Ovary (tissue), 3 donors: ENCODE measurements around the gene LPO.

Experiments
- EP300 ChIP-seq: sonication (generic); formaldehyde crosslinking; IDR thresholded peaks from one replicate; pipeline ENCODE4 v1.6.1; 2017; ENCODE audit warnings: antibody characterized with exemption
- POLR2A ChIP-seq: fragments of 450-650 bp; IDR thresholded peaks from one replicate; pipeline ENCODE4 v1.6.1; 2017; ENCODE audit warnings: antibody characterized with exemption, mild to moderate bottlenecking, moderate library complexity
- TF ChIP-seq, protein P1 (sequence below), 3 donors: fragments of 450-650 bp in 2 of 3; fragments of 200-600 bp in 1 of 3; IDR thresholded peaks; one replicate each; pipeline versions ENCODE4 v1.5.1 to v1.8.0; 2016 to 2022; ENCODE audit warnings: antibody characterized with exemption in 3 of 3, mild to moderate bottlenecking in 1 of 3
- donor health status: DM: no; HTN: no; CAD: no.

DNA sequence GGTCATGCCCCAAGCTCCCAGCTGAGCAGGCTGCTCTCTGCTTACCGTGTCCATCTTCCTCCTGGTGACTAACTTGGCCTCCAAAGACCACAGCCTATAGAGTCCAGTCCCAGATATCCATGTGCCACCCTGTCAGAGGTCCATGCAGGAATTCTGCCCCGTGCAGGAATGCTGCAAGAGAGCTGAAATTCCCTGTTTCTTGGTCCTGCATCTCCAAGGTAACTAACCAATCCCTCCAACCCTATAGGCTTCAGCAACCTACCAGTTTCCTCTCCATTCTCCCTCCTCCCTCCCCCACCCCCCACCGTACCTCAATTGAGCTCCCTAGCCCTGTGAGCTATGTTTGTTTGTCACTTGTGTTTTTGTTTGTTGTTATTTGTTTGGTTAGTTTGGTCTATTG lies 9.7 kb upstream of the LPO start:
- TF ChIP-seq, protein P1, sequence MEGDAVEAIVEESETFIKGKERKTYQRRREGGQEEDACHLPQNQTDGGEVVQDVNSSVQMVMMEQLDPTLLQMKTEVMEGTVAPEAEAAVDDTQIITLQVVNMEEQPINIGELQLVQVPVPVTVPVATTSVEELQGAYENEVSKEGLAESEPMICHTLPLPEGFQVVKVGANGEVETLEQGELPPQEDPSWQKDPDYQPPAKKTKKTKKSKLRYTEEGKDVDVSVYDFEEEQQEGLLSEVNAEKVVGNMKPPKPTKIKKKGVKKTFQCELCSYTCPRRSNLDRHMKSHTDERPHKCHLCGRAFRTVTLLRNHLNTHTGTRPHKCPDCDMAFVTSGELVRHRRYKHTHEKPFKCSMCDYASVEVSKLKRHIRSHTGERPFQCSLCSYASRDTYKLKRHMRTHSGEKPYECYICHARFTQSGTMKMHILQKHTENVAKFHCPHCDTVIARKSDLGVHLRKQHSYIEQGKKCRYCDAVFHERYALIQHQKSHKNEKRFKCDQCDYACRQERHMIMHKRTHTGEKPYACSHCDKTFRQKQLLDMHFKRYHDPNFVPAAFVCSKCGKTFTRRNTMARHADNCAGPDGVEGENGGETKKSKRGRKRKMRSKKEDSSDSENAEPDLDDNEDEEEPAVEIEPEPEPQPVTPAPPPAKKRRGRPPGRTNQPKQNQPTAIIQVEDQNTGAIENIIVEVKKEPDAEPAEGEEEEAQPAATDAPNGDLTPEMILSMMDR (IDR thresholded peaks at IDR 0.05): no peak
- TF ChIP-seq POLR2A (no peak), EP300 (no peak)
